GM12878 (cell line): Measurements from ENCODE around the gene ISG20L2. TPM values are rescaled to one million over a fixed set of nuclear protein-coding genes. Genes with fewer than 3 reads are reported as not detected.

Source experiments
- ASH2L ChIP-seq: fragments of 300-600, 200-600 bp; sonication (generic); IDR thresholded peaks from 2 replicates; pipeline ENCODE4 v1.6.1; 2017; ENCODE audit warnings: low read depth, mild to moderate bottlenecking, borderline replicate concordance
- BHLHE40 ChIP-seq, 2 experiments: fragments of 450-650 bp in 1 of 2; IDR thresholded peaks; 2 replicates each; pipeline ENCODE4 v1.6.1; 2011 to 2017; ENCODE audit warnings: low read depth in 2 of 2, borderline replicate concordance in 1 of 2, improper control_type of control experiment in 1 of 2, low read length in 1 of 2, mild to moderate bottlenecking in 1 of 2
- HCFC1 ChIP-seq: fragments of 150-350 bp; IDR thresholded peaks from 2 replicates; pipeline ENCODE4 v1.6.1; 2014; ENCODE audit warnings: low read length
- HDGF ChIP-seq: fragments of 450-650 bp; IDR thresholded peaks from 2 replicates; pipeline ENCODE4 v1.6.1; 2016; ENCODE audit warnings: antibody characterized with exemption
- JUND ChIP-seq: IDR thresholded peaks from 2 replicates; pipeline ENCODE4 v1.6.1; 2012; ENCODE audit warnings: low read depth, mild to moderate bottlenecking, low read length, improper control_type of control experiment, moderate library complexity
- KDM1A ChIP-seq: fragments of 200-600 bp; sonication (generic); IDR thresholded peaks from 2 replicates; pipeline ENCODE4 v1.6.1; 2016; ENCODE audit warnings: borderline replicate concordance
- KLF5 ChIP-seq: fragments of 450-650 bp; IDR thresholded peaks from 2 replicates; pipeline ENCODE4 v1.6.1; 2014; ENCODE audit warnings: mild to moderate bottlenecking; ENCODE audit not compliant: partially characterized antibody
- LARP7 ChIP-seq: fragments of 450-650 bp; IDR thresholded peaks from 2 replicates; pipeline ENCODE4 v1.6.1; 2017; ENCODE audit warnings: mild to moderate bottlenecking
- MTA3 ChIP-seq: IDR thresholded peaks from 2 replicates; pipeline ENCODE4 v1.6.1; 2012; ENCODE audit warnings: low read length, inconsistent platforms, borderline replicate concordance
- PAX8 ChIP-seq: fragments of 450-650 bp; IDR thresholded peaks from 2 replicates; pipeline ENCODE4 v1.6.1; 2017; ENCODE audit warnings: mild to moderate bottlenecking, moderate library complexity
- POLR2AphosphoS2 ChIP-seq: IDR thresholded peaks from 2 replicates; pipeline ENCODE4 v1.6.1; 2011; ENCODE audit warnings: low read depth, mild to moderate bottlenecking, low read length, improper control_type of control experiment, moderate library complexity
- SUPT20H ChIP-seq: IDR thresholded peaks from 2 replicates; pipeline ENCODE4 v1.6.1; 2011; ENCODE audit warnings: low read depth, mild to moderate bottlenecking, low read length, moderate library complexity, borderline replicate concordance; ENCODE audit not compliant: control insufficient read depth
- ZBED1 ChIP-seq: IDR thresholded peaks from 2 replicates; pipeline ENCODE4 v1.6.1; 2016; ENCODE audit warnings: borderline replicate concordance
- polyA plus RNA-seq, 11 experiments: library from polyadenylated mRNA; depleted of rRNA in 4 of 11; unstranded in 6 of 11; stranded (reverse) in 5 of 11; fragments of >200 nt; fragmentation: Nextera tagmentation in 4 of 11; fragmentation: Illumina TruSeq in 1 of 11; extraction: Ambion mirVana in 4 of 11; extraction: Trizol in 1 of 11; gene quantifications; 1 replicate in 1 of 11; 2 replicates in 10 of 11; pipeline versions ENCODE4 v1.2.1 to v1.2.3, GENCODE V29; 2011 to 2016; ENCODE audit warnings: inconsistent platforms in 2 of 11, missing spikeins in 2 of 11, low read depth in 1 of 11
- total RNA-seq, 4 experiments: library from RNA; depleted of rRNA in 3 of 4; stranded (reverse); fragments of >200 nt in 3 of 4; fragmentation: Illumina TruSeq in 1 of 4; extraction: Trizol in 1 of 4; gene quantifications; 2 replicates each; pipeline versions ENCODE4 v1.2.1 to v1.2.3, GENCODE V29; 2013 to 2021
- TF ChIP-seq, protein P1 (sequence below): IDR thresholded peaks from 2 replicates; pipeline ENCODE4 v1.6.1; 2012; ENCODE audit warnings: low read depth, low read length, improper control_type of control experiment
- TF ChIP-seq, protein P2 (sequence below): fragments of 450-650 bp; IDR thresholded peaks from 2 replicates; pipeline ENCODE4 v1.6.1; 2017; ENCODE audit warnings: mild to moderate bottlenecking, low read depth, inconsistent platforms; ENCODE audit not compliant: poor library complexity, severe bottlenecking
- TF ChIP-seq, protein P3 (sequence below): IDR thresholded peaks from 2 replicates; pipeline ENCODE4 v1.6.1; 2011; ENCODE audit warnings: borderline replicate concordance, low read depth, mild to moderate bottlenecking, moderate library complexity, low read length; ENCODE audit not compliant: insufficient read depth, poor library complexity, severe bottlenecking
- TF ChIP-seq, protein P4 (sequence below): fragments of 150-350 bp; IDR thresholded peaks from 2 replicates; pipeline ENCODE4 v1.6.1; 2014; ENCODE audit warnings: mild to moderate bottlenecking, low read depth, low read length
- TF ChIP-seq, protein P5 (sequence below): IDR thresholded peaks from 2 replicates; pipeline ENCODE4 v1.6.1; 2012; ENCODE audit warnings: low read length, inconsistent platforms
- TF ChIP-seq, protein P6 (sequence below): fragments of 450-650 bp; IDR thresholded peaks from 2 replicates; pipeline ENCODE4 v1.6.1; 2016; ENCODE audit warnings: mild to moderate bottlenecking

ISG20L2 gene
- total and polyA plus RNA-seq, 10 of the 15 experiments (the other 5 are each of a cell fraction or from before 2014, with no cell fraction given) = 16.4 to 111 (median 48.0) TPM

DNA sequence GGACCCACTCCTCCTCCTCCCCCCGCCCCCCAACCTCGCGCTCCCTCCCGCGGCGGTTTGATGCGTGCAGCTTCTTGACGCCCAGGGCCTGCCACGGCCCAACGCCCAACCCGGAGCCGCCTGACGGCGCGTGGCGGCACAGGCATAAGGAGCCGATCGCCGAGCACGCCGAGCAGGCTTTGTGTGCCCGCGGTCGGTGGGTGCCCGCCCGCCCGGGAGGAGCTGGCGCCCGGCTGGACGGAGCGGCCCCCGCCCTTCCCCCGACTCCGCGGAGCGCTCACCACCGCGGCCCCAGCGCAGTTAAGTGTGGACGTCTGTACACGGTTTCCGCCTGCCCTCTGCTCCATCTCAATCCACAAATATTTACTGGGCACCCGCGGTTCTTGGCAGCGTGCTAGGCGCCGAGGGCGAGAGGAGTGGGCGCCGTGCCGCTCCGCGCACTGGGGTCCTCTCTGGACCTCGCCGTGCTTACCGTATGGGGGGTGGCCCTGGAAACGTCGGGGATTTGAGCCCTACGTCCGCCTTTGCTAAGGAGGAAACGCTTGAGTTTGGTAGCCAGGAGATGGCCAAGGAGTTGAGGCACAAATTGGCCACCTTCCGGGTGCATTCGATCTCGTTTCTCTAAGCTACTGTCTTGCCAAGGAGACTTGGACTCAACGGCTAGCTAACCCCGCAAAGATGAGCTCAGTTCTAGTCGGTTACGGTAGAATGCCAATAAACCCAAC lies 23.4 kb upstream of the ISG20L2 start (continued):
- TF ChIP-seq, protein P1, sequence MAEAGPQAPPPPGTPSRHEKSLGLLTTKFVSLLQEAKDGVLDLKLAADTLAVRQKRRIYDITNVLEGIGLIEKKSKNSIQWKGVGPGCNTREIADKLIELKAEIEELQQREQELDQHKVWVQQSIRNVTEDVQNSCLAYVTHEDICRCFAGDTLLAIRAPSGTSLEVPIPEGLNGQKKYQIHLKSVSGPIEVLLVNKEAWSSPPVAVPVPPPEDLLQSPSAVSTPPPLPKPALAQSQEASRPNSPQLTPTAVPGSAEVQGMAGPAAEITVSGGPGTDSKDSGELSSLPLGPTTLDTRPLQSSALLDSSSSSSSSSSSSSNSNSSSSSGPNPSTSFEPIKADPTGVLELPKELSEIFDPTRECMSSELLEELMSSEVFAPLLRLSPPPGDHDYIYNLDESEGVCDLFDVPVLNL = peak; percentile 55
- TF ChIP-seq LARP7 (peak; percentile 62; the same call in 1 of the 2 replicates), HDGF (no peak), KLF5 (peak; percentile 38), ZBED1 (no peak; the same call in 1 of the 2 replicates), SUPT20H (no peak), KDM1A (no peak), POLR2AphosphoS2 (peak; percentile 68), PAX8 (no peak), MTA3 (no peak), ASH2L (0 out of 2 replicates have a peak, but pooled peaks have one; percentile 27), JUND (no peak), HCFC1 (peak; percentile 73), BHLHE40 (IDR thresholded peaks at IDR 0.05; ENCODE audit: borderline replicate concordance in 1 of 2, low read depth in 2 of 2, low read length in 1 of 2) (peak; percentile 83 to 93)
- TF ChIP-seq, protein P2, sequence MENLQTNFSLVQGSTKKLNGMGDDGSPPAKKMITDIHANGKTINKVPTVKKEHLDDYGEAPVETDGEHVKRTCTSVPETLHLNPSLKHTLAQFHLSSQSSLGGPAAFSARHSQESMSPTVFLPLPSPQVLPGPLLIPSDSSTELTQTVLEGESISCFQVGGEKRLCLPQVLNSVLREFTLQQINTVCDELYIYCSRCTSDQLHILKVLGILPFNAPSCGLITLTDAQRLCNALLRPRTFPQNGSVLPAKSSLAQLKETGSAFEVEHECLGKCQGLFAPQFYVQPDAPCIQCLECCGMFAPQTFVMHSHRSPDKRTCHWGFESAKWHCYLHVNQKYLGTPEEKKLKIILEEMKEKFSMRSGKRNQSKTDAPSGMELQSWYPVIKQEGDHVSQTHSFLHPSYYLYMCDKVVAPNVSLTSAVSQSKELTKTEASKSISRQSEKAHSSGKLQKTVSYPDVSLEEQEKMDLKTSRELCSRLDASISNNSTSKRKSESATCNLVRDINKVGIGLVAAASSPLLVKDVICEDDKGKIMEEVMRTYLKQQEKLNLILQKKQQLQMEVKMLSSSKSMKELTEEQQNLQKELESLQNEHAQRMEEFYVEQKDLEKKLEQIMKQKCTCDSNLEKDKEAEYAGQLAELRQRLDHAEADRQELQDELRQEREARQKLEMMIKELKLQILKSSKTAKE = no peak
- TF ChIP-seq, protein P3, sequence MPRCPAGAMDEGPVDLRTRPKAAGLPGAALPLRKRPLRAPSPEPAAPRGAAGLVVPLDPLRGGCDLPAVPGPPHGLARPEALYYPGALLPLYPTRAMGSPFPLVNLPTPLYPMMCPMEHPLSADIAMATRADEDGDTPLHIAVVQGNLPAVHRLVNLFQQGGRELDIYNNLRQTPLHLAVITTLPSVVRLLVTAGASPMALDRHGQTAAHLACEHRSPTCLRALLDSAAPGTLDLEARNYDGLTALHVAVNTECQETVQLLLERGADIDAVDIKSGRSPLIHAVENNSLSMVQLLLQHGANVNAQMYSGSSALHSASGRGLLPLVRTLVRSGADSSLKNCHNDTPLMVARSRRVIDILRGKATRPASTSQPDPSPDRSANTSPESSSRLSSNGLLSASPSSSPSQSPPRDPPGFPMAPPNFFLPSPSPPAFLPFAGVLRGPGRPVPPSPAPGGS = no peak
- TF ChIP-seq, protein P4, sequence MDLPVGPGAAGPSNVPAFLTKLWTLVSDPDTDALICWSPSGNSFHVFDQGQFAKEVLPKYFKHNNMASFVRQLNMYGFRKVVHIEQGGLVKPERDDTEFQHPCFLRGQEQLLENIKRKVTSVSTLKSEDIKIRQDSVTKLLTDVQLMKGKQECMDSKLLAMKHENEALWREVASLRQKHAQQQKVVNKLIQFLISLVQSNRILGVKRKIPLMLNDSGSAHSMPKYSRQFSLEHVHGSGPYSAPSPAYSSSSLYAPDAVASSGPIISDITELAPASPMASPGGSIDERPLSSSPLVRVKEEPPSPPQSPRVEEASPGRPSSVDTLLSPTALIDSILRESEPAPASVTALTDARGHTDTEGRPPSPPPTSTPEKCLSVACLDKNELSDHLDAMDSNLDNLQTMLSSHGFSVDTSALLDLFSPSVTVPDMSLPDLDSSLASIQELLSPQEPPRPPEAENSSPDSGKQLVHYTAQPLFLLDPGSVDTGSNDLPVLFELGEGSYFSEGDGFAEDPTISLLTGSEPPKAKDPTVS = no peak
- TF ChIP-seq, protein P5, sequence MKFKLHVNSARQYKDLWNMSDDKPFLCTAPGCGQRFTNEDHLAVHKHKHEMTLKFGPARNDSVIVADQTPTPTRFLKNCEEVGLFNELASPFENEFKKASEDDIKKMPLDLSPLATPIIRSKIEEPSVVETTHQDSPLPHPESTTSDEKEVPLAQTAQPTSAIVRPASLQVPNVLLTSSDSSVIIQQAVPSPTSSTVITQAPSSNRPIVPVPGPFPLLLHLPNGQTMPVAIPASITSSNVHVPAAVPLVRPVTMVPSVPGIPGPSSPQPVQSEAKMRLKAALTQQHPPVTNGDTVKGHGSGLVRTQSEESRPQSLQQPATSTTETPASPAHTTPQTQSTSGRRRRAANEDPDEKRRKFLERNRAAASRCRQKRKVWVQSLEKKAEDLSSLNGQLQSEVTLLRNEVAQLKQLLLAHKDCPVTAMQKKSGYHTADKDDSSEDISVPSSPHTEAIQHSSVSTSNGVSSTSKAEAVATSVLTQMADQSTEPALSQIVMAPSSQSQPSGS = no peak
- TF ChIP-seq, protein P6, sequence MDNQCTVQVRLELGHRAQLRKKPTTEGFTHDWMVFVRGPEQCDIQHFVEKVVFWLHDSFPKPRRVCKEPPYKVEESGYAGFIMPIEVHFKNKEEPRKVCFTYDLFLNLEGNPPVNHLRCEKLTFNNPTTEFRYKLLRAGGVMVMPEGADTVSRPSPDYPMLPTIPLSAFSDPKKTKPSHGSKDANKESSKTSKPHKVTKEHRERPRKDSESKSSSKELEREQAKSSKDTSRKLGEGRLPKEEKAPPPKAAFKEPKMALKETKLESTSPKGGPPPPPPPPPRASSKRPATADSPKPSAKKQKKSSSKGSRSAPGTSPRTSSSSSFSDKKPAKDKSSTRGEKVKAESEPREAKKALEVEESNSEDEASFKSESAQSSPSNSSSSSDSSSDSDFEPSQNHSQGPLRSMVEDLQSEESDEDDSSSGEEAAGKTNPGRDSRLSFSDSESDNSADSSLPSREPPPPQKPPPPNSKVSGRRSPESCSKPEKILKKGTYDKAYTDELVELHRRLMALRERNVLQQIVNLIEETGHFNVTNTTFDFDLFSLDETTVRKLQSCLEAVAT = peak; percentile 100
